Stomach smooth muscle (tissue), 2 donors: Measurements from ENCODE around the gene GAB1.
"Not testable (repeated sequence)": the region's sequence is repeated elsewhere in the genome, so short reads cannot be mapped to it uniquely, and the experiment has no call there.

Experiments used
- H3K27ac ChIP-seq: one replicate; pipeline ENCODE4 v1.7.0; 2013; ENCODE audit warnings: mild to moderate bottlenecking, low read length, inconsistent platforms
- H3K27me3 ChIP-seq, 2 donors: one replicate each; pipeline ENCODE4 v1.7.0; 2013; ENCODE audit warnings: low read length in 2 of 2; ENCODE audit not compliant: insufficient read depth in 2 of 2, control insufficient read depth in 1 of 2
- H3K36me3 ChIP-seq, 2 donors: one replicate each; pipeline ENCODE4 v1.7.0; 2013; ENCODE audit warnings: low read length in 2 of 2; ENCODE audit not compliant: control insufficient read depth in 2 of 2, insufficient read depth in 2 of 2
- H3K4me1 ChIP-seq: one replicate; pipeline ENCODE4 v1.7.0; 2013; ENCODE audit warnings: low read length; ENCODE audit not compliant: control insufficient read depth, insufficient read depth
- H3K4me3 ChIP-seq, 2 donors: one replicate each; pipeline ENCODE4 v1.7.0; 2013; ENCODE audit warnings: low read length in 2 of 2
- H3K9ac ChIP-seq, 2 donors: one replicate each; pipeline ENCODE4 v1.7.0; 2013; ENCODE audit warnings: low read length in 2 of 2, mild to moderate bottlenecking in 1 of 2
- H3K9me3 ChIP-seq, 2 donors: one replicate each; pipeline ENCODE4 v1.7.0; 2013; ENCODE audit warnings: low read length in 2 of 2; ENCODE audit not compliant: control insufficient read depth in 2 of 2
- donor health status: healthy.
- donor health status: Pancreatic carcinoma.

GAB1 gene

GRCh38 chr4:143348233-143349077 lies 11.8 kb downstream of the GAB1 start:
- H3K36me3 ChIP-seq = no peaks in the 10 kb centered on the region
- H3K4me1 ChIP-seq = peaks cover 27% of the 10 kb centered on the region
- H3K9me3 ChIP-seq = no peaks in the 10 kb centered on the region
- no peaks in the 10 kb centered on the region for H3K27me3 ChIP-seq
- no peak overlapping the region for H3K27ac ChIP-seq
- no peak overlapping the region for H3K9ac ChIP-seq
- H3K4me3 ChIP-seq = no peak overlapping the region

- H3K36me3 ChIP-seq, H3K9ac ChIP-seq, H3K27me3 ChIP-seq, H3K9me3 ChIP-seq, H3K4me3 ChIP-seq, H3K27ac ChIP-seq: not testable (repeated sequence)
- H3K4me1 ChIP-seq = peaks cover 19% of the 10 kb centered on the region
Observed at GRCh38 chr4:143349858-143350527, 13.3 kb downstream of the GAB1 start.

GRCh38 chr4:143351149-143351691 lies 14.5 kb downstream of the GAB1 start:
- no peaks in the 10 kb centered on the region for H3K9me3 ChIP-seq
- H3K27me3 ChIP-seq = no peaks in the 10 kb centered on the region
- H3K9ac ChIP-seq = no peak overlapping the region
- no peak overlapping the region for H3K27ac ChIP-seq
- H3K4me1 ChIP-seq = peaks cover 28% of the 10 kb centered on the region
- no peaks in the 10 kb centered on the region for H3K36me3 ChIP-seq
- peak overlapping the region in 1 of 2 donors; percentile 1 for H3K4me3 ChIP-seq

- Histone ChIP-seq H3K27me3 (no peaks in the 10 kb centered on the region), H3K9me3 (no peaks in the 10 kb centered on the region), H3K4me1 (peaks cover 27% of the 10 kb centered on the region), H3K27ac (no peak overlapping the region), H3K4me3 (no peak overlapping the region), H3K9ac (no peak overlapping the region), H3K36me3 (no peaks in the 10 kb centered on the region)
Observed at GRCh38 chr4:143351774-143352451, 15.2 kb downstream of the GAB1 start.

GRCh38 chr4:143352720-143353119 lies 16.0 kb downstream of the GAB1 start:
- Histone ChIP-seq H3K9me3 (no peaks in the 10 kb centered on the region), H3K36me3 (no peaks in the 10 kb centered on the region), H3K27ac (no peak overlapping the region), H3K27me3 (no peaks in the 10 kb centered on the region), H3K4me3 (no peak overlapping the region), H3K9ac (no peak overlapping the region), H3K4me1 (peaks cover 27% of the 10 kb centered on the region)

- peak overlapping the region; percentile 25 for H3K27ac ChIP-seq
- H3K9me3 ChIP-seq = no peaks in the 10 kb centered on the region
- no peaks in the 10 kb centered on the region for H3K27me3 ChIP-seq
- peaks cover 27% of the 10 kb centered on the region for H3K4me1 ChIP-seq
- H3K36me3 ChIP-seq = no peaks in the 10 kb centered on the region
- no peak overlapping the region for H3K9ac ChIP-seq
- H3K4me3 ChIP-seq = no peak overlapping the region
Observed at GRCh38 chr4:143353797-143354196, 17.1 kb downstream of the GAB1 start.

GRCh38 chr4:143354990-143355389 lies 18.3 kb downstream of the GAB1 start:
- Histone ChIP-seq H3K4me1 (peaks cover 34% of the 10 kb centered on the region), H3K36me3 (no peaks in the 10 kb centered on the region), H3K9ac (no peak overlapping the region), H3K27ac (no peak overlapping the region), H3K4me3 (peak overlapping the region in 1 of 2 donors; percentile 23), H3K27me3 (no peaks in the 10 kb centered on the region), H3K9me3 (no peaks in the 10 kb centered on the region)

GRCh38 chr4:143355540-143356217 lies 19.0 kb downstream of the GAB1 start:
- Histone ChIP-seq H3K27me3 (no peaks in the 10 kb centered on the region), H3K4me3 (peak overlapping the region in 1 of 2 donors; percentile 23), H3K27ac (no peak overlapping the region), H3K9ac (no peak overlapping the region), H3K36me3 (no peaks in the 10 kb centered on the region), H3K4me1 (peaks cover 36% of the 10 kb centered on the region), H3K9me3 (no peaks in the 10 kb centered on the region)

- H3K9me3 ChIP-seq = no peaks in the 10 kb centered on the region
- H3K27me3 ChIP-seq = no peaks in the 10 kb centered on the region
- peak overlapping the region in 1 of 2 donors; percentile 7 for H3K9ac ChIP-seq
- H3K4me3 ChIP-seq = peak overlapping the region in 1 of 2 donors; percentile 14
- H3K4me1 ChIP-seq = peaks cover 37% of the 10 kb centered on the region
- no peaks in the 10 kb centered on the region for H3K36me3 ChIP-seq
- no peak overlapping the region for H3K27ac ChIP-seq
Observed at GRCh38 chr4:143356493-143356892, 19.8 kb downstream of the GAB1 start.

GRCh38 chr4:143357161-143357845 lies 20.6 kb downstream of the GAB1 start:
- no peaks in the 10 kb centered on the region for H3K36me3 ChIP-seq
- no peak overlapping the region for H3K4me3 ChIP-seq
- no peaks in the 10 kb centered on the region for H3K9me3 ChIP-seq
- no peak overlapping the region for H3K9ac ChIP-seq
- H3K4me1 ChIP-seq = peaks cover 30% of the 10 kb centered on the region
- no peak overlapping the region for H3K27ac ChIP-seq
- no peaks in the 10 kb centered on the region for H3K27me3 ChIP-seq
